HFFc6 (cell line): ENCODE results near the gene EXOC3L2. TPM values are rescaled to one million over a fixed set of nuclear protein-coding genes. Genes with fewer than 3 reads are reported as not detected.

Experiments used
- DNase-seq: peaks from one replicate; pipeline ENCODE4 v3.0.0-alpha.2; 2018
- H3K27ac Mint-ChIP-seq: 2 replicates; pipeline ENCODE4 v1.8.0; 2020; ENCODE audit warnings: mild to moderate bottlenecking, mixed read lengths
- H3K27me3 Mint-ChIP-seq: 2 replicates; pipeline ENCODE4 v1.8.0; 2021; ENCODE audit warnings: mild to moderate bottlenecking, moderate library complexity, mixed read lengths; ENCODE audit not compliant: insufficient read depth
- H3K36me3 Mint-ChIP-seq: 2 replicates; pipeline ENCODE4 v1.8.0; 2021; ENCODE audit warnings: low read depth, mixed read lengths
- H3K4me1 Mint-ChIP-seq: 2 replicates; pipeline ENCODE4 v1.8.0; 2020; ENCODE audit warnings: low read depth, mixed read lengths
- H3K4me3 Mint-ChIP-seq: 2 replicates; pipeline ENCODE4 v1.8.0; 2020; ENCODE audit warnings: mild to moderate bottlenecking, moderate library complexity, mixed read lengths
- H3K9me3 Mint-ChIP-seq: 2 replicates; pipeline ENCODE4 v1.8.0; 2020; ENCODE audit warnings: mild to moderate bottlenecking, mixed read lengths
- CTCF ChIP-seq: fragments of 200-600 bp; sonication (generic); IDR thresholded peaks from 2 replicates; pipeline ENCODE4 v1.5.0; 2021; ENCODE audit warnings: antibody characterized with exemption, mild to moderate bottlenecking
- total RNA-seq, 6 experiments: library from RNA; stranded (reverse); fragmentation: NEBNext Ultra II Directional; extraction: Animal tissue kit (Norgen Biotek cat#: 25700); gene quantifications; 2 replicates in 1 of 6; 3 replicates in 5 of 6; pipeline ENCODE4 v1.2.3, GENCODE V29; 2021

Gene EXOC3L2
- total RNA-seq, 6 experiments from 2014 or later, result 0.10 TPM; not detected in 5

DNA sequence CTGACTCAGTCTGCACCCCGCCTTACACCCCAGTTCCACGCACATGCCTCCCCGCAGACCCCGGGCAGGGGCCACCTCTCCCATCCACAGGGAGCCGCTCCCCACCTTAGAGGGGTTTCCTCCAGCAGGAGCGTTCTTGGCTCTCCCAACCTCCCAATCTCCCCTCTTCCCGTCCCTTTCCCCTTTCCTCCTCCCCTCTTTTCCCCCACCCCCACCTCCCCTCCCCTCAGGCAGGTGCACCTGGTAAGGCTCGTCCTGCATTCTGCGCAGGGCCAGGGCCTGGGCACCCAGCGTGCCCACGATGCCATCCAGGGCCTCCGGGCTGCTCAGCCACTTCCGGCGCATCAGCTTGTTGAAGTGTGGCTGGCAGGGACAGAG is 27.3 kb downstream of the EXOC3L2 start:
- Mint-ChIP-seq H3K4me1 (no peaks in the 10 kb centered on the region), H3K4me3 (no peak overlapping the region), H3K36me3 (no peaks in the 10 kb centered on the region), H3K27me3 (peaks cover 53% of the 10 kb centered on the region), H3K27ac (no peak overlapping the region), H3K9me3 (no peaks in the 10 kb centered on the region)
- TF ChIP-seq CTCF, result no peak
- no peak for DNase-seq

DNA sequence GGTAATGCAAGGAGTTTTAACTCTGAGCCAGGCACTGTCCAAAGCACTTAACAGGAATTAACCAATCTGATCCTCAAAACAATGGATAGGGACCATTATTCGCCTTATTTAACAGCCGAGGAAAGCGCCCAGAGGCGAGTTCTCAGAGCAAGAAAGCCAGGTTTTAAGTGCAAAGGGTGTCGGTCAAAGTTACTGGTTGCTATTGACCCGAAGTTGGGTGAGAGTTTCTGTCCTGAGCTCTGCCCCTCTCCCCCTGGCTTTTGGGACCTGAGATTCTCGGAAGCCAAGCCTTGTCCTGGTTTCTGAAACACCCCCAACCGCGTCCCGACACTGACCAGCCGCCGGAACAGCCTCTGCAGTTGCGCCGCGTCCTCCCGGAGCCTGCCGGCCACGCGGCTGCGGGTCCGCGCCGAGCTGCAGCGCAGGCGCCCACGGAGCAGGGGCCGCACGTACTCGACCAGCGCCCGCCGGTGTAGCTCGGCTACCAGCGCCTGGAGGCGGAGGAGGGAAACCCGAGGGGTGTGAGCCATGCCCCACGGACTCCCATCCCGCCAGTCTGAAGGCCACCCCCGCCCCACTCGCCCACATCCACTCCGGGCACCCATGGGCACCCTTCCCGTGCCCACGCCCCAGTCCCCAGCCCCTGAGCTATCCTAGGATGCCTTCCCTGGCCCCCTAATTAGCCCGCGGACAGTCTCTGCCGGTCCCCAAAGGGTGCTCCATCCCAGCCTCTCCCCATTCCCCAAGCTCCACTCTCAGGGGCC is 27.8 kb downstream of the EXOC3L2 start:
- Mint-ChIP-seq H3K27ac (no peak overlapping the region), H3K4me1 (no peaks in the 10 kb centered on the region), H3K4me3 (no peak overlapping the region), H3K9me3 (no peaks in the 10 kb centered on the region), H3K27me3 (peaks cover 51% of the 10 kb centered on the region), H3K36me3 (no peaks in the 10 kb centered on the region)
- no peak for DNase-seq
- TF ChIP-seq CTCF, result no peak

DNA sequence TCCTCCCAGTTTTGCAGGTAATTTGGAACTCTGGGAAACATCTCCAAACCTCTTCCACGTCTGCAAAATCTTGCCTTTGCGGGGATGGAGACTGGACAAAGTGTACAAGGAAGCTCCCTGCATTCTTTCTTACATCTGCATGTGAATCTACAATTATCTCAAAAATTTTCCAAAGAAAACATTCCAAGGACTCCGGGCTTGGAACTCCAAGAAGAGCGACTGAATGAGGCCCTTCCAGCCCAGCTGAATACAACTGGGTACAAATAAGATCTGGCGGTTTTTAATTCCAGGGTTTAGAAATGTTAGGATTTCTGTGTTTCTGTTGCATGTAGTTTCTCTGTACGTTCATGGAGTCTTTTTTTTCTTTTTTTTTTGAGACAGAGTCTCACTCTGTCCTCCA is 28.5 kb downstream of the EXOC3L2 start:
- DNase-seq, result no peak
- H3K9me3 Mint-ChIP-seq, result no peaks in the 10 kb centered on the region

DNA sequence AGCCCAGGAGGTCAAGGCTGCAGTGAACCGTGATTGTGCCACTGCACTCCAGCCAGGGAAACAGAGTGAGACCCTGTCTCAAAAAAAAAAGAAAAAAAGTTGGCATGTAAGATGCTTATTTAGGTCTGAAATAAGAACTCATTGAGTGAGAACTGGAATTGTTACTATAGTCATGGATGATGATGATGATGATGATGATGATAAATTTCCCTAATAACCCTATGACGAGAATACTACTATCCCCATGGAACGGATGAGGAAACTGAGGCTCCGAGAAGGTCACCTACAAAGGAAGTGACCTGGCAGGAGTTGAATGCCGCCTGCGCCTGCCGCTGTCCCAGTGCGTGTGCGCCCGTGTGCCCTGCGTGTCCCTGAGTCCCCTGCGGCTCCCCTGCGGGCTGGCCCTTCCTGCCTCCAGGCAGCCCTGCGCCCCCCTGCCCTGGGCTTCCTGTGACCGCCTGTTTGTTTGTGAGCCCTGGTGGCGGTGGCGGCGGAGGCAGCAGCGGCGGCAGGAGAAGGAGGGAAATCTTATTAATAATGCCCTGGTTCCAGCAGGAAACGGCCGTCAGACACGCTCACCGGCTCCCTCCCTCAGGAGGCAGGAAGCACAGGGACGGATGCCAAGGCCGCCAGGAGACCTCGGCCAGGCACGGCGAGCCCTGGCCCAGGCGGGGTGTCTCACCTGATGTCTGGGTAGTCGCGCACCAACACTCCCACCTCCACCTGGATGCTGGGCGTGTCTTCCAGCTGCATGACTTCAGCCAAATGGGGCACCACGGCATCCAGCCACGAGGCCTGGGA is 29.6 kb downstream of the EXOC3L2 start:
- no peak overlapping the region for H3K27ac Mint-ChIP-seq
- H3K4me1 Mint-ChIP-seq, result no peaks in the 10 kb centered on the region
- no peaks in the 10 kb centered on the region for H3K36me3 Mint-ChIP-seq
- H3K4me3 Mint-ChIP-seq, result no peak overlapping the region
- DNase-seq, result no peak
- H3K27me3 Mint-ChIP-seq, result peaks cover 42% of the 10 kb centered on the region
- H3K9me3 Mint-ChIP-seq, result no peaks in the 10 kb centered on the region
- no peak for TF ChIP-seq CTCF

More for the DNA sequence above, 28.5 kb downstream of the EXOC3L2 start:
- TF ChIP-seq CTCF, result no peak
- Mint-ChIP-seq H3K4me3 (no peak overlapping the region), H3K36me3 (no peaks in the 10 kb centered on the region), H3K4me1 (no peaks in the 10 kb centered on the region), H3K27ac (no peak overlapping the region), H3K27me3 (peaks cover 45% of the 10 kb centered on the region)

DNA sequence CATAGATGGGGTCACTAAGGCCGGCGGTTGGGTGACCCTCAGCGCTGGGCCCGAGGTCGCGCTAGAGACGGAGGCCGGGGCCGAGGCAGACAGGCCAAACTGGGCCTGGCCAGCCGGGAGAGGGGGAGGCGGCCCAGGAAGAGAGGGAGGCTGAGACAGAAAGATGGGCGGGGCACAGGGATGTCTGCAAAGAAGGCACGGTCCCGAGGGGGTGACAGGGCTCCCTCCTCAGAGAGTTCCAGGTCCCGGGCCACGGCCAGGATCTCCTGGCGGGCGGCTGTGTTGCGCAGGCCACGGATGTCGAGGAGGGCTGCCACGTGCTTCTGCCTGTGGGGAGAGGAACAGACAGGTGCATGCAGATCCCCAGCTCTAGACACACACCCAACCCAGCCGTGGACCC is 32.2 kb downstream of the EXOC3L2 start:
- no peak for TF ChIP-seq CTCF
- DNase-seq, result no peak
- Mint-ChIP-seq H3K27me3 (peaks cover 29% of the 10 kb centered on the region), H3K9me3 (no peaks in the 10 kb centered on the region), H3K36me3 (no peaks in the 10 kb centered on the region), H3K4me3 (no peak overlapping the region), H3K27ac (no peak overlapping the region), H3K4me1 (no peaks in the 10 kb centered on the region)
